Stimulated activated CD8-positive, alpha-beta memory T cell treated with anti-CD3 and anti-CD28 coated beads, Interleukin-4, amount 100 ng/mL, for 4 hours (primary cell): ENCODE measurements around the gene LYVE1.
"Not testable (repeated sequence)": the region's sequence is repeated elsewhere in the genome, so short reads cannot be mapped to it uniquely, and the experiment has no call there.

Experiments used
- DNase-seq, 2 donors: peaks; one replicate each; pipeline ENCODE4 v3.0.0-alpha.2; 2020; ENCODE audit warnings: low read depth in 2 of 2, low spot score in 1 of 2

The LYVE1 gene, protein sequence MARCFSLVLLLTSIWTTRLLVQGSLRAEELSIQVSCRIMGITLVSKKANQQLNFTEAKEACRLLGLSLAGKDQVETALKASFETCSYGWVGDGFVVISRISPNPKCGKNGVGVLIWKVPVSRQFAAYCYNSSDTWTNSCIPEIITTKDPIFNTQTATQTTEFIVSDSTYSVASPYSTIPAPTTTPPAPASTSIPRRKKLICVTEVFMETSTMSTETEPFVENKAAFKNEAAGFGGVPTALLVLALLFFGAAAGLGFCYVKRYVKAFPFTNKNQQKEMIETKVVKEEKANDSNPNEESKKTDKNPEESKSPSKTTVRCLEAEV

DNA sequence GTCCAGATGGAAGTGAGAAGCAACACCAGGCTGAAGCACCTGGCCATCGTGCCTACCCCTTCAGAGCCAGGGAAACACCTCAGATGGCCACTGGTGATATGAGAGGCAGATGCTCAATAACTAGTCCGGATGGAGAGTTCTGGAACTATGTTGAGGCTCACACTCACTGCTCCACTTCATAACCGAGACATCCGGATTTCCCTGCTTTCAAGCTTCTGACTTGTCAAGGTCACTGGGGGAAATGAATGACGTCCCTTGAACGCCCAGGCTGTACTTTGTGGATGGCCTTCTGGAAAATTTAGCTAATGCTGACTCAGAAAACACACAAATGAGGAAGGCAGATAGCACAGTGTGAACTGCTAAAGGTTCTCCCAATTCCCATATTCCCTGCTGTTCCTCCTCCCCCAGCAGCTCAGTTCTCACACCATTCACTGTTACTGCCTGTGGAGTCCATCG lies at the start of gene LYVE1:
Gene LYVE1 (minus strand): TSS at position 180 of the 456 bp plus-strand sequence. CDS start 133 bp downstream, at position 47.
- no peak for DNase-seq

DNA sequence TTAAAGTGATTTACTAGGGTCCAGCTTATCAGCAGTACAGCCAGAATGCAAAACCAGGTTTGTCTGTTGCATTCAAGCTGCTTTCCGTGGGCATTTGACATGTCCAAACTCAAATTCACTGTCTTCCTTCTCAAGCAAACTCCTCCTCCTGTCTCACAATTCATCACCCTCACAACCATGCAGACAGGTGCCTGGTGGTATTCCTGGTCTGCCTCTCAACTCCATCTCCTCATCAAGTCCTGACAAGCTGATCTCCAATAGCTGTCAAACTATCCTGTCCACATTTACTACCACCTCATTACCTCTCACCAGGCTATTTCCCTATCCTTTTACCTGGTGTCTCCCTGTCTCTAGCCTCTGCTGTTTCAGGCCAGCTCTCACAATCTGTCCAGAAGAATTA lies 49.1 kb upstream of the LYVE1 start:
- no peak for DNase-seq

DNA sequence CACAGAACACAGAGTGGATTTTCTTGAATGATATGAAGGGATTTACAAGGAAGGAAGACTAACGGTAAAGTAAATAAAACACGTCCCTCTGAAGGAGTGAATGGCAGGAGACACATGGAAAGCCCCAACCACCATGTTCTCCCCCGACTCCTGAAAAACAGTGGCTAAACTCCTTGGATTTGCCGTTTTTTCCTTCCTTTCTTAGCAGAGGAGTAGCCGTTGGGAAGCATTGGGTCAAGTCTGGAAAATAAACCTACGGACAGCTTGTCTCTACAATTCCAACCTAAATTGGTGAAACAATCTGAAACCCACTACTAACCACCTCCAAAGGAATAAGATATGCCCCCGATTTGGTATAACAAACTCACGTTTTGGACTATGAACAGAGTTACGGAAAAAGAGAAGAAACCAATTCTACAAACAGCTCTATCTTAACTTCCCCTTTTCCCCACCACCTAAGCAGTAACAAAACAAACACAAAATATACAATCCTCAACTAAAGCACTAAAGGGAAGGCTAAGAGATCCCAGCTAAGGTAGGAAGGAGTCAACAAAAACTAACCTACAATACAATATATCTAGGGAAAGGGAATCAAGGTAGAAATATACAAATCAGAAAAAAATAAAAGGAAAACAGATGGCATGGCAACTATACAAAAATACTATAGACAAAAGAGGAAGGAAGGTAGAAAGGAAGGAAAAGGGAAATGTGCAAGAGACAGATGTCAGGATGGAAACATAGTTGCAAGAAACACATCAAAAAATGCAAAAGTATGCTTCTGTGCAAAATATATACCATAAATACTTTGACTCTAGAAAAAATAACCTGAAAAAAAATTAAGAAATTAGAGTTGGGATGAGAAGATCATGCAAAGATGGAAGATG lies 43.8 kb upstream of the LYVE1 start:
- no peak for DNase-seq

DNA sequence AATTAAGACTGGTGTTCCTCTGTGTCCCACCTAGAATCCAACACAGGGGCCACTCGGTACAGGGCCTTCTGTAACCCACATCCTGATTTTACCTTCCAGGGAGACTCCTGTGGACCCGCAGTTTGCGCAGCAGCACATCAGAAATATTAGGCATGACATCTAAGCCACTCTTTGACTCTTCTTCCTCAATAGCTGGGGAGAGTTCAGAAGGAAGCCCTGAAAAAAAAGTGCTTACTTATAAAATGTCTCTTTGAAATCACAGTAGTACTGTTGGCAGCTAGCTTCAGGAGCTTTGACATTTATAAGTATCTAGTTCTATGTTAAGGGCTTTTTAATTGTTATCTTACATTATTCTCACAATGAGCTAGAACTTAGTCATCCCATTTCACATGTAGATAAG lies 41.2 kb upstream of the LYVE1 start:
- no peak for DNase-seq

DNA sequence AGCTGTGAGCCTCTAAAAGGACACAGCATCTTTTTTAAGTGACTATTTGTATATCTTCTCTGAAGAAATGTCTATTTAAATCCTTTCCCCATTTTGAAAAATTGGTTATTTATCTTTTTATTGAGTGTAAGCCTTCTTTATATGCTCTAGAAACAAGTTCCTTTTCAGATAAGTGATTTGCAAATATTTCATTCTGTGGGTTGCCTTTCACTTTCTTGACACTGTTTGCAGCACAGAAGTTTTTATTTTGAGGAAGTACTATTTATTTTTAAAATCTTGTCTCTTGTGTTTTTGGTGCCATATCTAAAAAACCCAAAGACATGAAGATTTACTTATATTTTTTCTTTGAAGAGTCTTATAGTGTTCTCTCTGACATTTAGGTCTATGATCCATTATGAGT lies 40.1 kb upstream of the LYVE1 start:
- DNase-seq, result no peak

DNA sequence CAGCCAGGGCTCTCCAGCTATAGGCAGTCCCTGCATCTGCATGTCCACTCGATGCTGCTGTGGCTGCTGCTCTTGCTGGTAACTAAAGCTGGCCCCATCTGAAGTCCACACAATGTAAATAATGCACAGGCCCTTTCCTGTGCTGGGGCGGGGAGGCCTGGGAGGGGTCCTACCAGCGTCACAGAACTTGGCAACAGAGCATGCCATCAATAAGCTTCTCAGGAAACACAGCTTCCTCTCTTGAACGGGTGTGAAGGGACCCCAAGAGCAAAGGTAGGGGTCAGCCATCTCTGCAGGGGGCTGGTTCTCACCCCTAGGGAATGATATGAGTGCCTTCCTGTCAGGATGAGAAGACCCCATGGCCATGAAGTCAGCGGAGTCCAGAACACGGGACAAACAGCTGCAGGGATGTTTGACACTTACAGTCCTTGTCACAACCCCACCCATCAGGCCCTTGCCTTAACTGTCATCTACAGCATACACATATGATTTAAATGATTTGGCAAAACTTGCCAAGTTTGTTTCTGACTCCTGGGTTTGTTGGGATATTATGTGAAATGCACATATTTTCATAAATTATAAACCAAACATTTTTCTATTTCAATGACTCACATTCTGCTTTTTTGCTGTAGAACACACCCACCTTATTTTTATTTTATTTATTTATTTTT lies 39.1 kb upstream of the LYVE1 start:
- DNase-seq, result no peak

DNA sequence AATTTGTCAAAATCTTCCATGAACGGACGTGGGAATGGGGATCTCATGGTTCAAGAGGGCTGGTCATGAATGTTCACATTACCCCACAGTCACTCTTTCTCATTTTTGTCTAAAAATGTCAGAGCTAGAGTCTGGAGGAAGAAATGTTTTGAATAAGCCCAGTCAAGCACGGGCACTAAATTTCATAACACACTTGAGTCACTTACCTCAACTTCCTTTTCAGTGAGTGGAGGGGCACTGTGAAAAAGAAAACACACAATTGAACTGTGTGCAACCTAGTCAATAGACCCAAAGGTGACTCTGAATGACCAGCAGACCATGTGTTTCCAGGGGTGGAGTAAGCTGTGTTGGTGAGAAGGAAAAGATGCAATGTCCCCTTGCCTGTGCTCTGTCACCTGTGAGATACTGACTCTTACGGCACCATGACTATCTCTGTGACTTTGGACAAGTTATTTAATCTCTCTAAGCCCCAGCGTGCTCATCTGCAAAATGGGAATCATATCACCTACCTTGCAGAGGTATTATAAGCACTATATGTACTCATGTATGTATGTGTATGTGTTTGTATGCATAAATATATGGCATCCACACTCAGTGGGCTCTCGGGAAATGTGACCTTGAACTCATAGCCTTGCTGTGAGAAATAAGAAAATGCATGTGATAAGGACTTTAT lies 38.2 kb upstream of the LYVE1 start:
- no peak for DNase-seq

DNA sequence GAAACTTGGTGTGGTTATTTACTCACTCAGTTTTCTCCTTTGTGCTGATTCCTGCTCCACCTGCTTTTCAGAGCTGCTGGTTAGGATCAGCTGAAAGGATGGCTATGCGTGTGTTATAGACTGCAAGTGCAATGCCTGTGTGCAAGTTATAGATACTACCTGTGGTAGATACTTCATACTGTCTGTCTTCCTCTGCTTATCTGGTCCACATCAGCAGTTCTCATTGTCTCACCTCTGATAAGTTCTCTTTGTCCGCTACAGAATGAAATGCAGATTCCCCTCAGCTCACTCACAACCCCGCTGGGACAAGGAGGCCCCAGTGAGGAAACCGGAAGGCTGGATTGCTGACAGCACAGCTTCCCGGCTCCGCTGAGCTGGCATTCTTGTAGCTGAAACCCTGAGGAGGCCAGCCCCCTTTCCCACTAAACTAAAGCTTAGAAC lies 37.5 kb upstream of the LYVE1 start:
- DNase-seq, result no peak

DNA sequence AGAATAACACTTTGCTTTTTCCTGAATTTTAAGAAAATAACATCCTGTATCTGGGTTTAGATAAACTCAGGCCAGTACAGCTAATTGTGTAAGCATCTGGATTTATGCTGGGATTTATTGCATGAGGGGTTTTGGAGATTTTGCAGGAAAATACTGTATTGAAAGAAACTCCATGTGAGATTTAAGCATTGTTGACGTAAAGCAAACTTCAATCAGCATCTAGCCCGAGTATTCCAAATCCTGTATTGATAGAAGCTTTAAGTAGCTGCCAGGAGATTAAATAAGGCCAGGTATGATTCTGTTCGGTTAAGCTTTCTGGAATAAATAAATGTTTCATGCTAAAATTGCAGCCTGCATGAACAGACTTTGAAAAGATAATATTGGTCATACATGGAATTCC lies 36.3 kb upstream of the LYVE1 start:
- DNase-seq, result no peak

DNA sequence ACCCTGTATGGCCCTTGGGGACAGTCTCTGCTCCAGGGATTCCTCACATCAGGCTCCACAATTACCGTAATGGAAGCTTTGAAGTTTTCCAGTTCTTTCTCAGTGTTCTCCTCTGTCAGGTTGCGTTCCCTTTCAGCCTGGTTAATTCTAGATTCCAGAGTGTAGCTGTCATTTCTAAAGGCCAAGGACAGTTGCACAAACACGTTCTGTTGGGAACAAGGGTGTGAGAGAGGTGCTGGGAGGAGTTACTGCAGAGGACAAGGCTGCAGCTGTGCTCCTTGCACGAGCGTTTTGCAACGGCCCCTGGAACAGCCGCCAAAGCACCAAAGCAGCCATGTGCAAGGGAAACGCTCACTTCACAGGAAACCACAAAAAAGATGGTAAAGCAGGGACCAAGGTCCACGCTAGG lies 35.9 kb upstream of the LYVE1 start:
- DNase-seq, result no peak

DNA sequence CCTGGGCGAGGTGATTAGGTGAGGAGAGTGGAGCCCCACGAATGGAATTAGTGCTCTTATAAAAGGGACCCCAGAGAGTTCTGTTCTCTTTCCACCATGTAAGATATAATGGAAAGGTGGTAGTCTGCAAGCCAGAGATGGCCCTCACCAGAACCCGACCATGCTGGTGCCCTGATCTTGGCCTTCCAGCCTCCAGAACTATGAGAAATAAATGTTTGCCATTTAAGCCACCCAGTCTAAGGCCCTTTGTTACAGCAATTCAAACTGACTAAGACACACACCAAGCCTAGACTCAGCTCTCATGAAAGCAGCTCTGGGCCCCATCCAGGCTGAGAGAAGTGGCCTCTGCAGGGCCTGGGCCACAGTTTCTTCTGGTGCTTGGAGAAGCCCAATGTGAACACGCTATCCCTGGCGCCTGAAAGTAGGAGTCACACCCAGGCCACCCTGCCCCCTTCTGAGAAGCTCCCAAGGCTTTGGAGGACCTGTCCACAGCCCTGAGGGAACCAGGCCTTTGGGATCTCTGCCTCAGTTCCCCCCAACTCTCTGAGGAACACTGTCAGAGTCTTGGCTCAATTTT lies 35.3 kb upstream of the LYVE1 start:
- DNase-seq, result no peak

DNA sequence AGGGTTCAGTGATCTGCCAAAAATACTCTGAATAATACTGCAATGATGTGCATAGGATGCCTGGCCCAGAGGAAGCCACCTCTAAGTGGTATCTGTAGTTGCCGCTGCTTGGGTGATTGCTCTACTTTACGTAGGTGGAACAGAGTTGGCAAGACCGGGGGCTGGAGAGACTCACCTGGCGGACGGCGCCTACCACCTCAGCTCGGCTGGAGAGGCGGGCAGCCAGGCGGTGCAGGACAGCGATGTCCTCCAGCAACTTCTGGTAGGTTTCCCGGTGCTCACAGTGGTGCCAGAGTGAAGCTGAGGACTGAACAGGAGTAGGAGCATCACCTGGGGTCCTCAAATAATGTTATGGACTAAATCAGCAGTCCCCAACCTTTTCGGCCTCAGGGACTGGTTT lies 34.5 kb upstream of the LYVE1 start:
- DNase-seq, result no peak

DNA sequence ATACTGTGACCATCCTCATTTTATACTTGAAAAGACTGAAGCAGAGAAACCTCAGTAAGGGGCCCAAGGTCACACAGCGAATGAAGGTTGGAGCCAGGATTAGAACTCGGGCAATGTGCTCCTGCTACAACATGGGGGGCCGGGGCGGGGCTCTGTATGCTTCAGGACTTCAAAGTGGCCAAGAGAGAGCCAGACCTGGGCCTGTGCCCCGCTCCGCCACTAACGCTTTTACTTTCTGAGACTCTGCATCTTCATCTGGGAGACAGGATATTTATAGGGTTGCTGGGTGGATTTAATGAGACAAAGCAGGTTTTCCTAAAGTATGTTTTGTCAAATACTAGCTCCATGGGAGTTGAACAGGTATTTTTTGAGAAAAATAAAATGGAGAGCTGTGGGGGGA lies 33.9 kb upstream of the LYVE1 start:
- DNase-seq, result no peak

DNA sequence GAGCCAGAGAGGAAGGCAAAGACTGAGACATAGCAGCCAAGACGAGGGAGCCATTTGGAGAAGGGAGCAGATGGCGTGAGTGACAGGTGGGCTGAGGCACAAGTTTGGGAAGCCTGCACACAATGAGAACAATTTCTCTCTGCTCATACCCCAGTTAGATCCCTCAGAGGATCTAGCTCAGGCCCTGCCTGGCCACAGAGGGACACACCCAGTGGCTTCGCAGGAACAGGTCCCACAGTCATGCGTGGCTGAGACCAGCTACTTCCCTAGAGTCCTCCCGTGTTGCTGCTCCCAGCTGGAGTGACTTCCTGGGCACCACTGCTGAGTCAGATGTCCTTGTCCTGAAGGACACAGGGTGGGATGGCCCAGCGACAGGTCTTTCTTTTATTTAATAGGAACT lies 33.4 kb upstream of the LYVE1 start:
- no peak for DNase-seq

DNA sequence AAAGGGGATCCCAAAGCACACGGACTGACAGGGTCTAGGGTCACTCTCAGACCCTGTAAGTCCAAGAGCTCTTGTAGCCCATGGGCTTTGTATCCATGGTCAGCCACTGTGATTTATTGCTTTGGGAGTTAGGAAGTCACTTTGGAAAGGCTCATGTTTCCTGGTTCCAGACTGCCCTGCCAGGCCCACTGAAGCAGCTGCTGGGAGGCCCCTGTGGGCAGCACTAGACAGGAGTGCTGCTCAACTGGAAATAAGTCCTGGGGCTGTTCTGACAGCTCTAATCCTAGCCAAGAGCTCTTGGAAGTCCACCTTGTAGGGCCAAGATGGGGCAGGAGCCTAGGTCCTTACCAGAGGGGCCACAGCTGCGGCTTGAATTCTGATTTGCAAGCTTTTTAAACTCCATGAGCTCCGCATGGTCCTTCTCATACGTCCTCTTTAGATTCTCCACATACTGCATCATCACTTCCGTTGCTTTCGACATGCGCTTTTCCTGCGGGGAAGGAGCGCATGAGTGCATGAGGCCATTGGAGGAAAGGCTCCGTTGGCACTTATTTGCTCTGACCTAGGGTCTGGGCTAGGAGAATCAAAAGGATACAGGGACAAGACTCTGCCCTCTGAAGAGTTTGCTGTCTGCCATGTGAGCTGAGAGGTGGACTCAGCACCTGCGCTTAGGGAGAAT lies 32.2 kb upstream of the LYVE1 start:
- DNase-seq, result no peak

DNA sequence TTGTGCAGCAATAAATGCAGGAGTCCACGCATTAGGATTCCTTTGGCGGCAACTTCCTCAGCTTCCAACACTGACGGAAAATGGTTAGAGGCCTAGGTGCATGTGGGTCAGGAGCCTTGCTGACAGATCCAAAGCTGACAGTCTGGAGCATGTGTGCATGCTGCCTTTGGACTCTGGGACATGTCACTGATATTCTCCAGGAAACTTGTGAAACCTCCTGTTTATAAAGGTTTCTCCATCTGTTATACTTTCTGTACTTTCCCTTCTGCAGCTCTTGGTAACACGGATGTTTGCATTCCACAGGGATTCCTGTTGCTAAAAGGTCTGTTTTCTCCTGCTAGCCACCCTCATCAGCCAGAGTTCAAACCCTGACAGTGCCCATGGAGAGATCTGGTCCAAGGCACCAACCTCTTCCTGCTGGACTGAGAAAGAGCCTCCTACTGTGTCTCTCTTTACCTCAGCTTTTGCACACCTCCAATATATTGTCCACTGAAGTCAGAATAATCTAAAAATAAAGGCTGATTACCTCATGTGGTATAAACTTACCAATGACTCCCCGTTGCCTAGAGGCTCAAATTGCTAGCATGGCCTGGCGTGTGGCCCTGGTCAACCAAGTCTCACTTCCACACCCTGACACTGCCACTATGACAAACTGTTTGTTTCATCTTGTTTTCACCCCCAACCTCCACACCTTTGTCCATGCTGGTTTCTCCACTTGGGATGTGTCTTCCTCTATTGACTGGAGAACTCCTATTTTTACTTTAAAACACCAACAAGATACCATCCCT lies 31.1 kb upstream of the LYVE1 start:
- no peak for DNase-seq

DNA sequence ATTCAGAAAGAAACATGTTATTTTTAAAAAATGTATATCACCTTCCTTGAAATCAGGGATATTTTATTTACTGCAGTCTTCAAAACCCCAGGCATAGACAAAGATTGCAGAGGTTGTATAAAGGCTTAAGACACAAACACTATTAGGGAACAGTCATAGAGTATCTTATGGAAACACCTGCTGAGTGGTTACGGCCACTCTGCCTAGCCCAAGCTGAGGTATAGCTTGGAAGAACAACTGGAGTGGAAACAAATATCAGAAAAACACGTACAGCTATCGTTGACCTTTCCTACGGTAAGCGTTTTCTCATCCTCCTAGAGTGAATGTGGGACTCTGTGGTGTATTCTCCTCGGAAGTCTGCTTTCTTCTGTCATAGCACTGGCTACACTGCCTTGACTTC lies 30.4 kb upstream of the LYVE1 start:
- no peak for DNase-seq

DNA sequence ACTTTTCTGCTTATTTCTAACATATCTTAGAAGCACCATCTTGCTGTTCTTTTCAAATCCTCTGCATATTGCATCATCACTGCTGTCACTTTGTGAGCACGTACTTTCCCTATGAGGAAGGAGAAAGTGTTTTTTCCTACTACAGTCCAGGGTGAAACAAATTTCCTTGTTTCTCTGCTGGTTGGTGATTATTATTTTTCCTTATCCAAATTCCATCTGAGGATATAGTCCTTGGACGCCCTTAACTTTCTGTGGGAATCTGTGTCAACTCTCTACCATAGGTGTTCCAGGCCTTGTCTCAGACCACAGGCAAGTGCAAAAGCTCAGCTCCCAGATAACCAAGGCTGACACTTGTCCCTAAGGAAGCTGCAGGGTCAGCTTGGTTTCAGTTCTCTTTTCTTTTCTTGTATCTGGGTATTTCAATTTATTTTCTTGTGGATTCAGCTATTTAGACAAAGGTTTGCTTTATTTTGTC lies 29.4 kb upstream of the LYVE1 start:
- DNase-seq, result no peak

DNA sequence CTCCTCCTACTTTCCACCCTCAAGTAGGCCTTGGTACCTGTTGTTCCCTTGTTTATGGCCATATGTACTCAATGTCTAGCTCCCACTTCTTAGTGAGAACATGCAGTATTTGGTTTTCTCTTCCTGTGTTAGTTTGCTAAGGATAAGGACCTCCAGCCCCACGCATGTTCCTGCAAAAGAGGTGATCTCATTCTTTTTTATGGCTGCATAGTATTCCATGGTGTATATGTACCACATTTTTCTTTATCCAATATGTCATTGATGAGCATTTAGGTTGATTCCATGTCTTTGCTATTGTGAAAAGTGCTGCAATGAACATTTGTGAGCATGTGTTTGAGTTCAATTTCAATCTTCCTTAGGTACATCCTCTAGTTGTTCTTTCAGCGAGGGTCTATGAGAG lies 27.4 kb upstream of the LYVE1 start:
- DNase-seq, result not testable (repeated sequence)
